Hepatocyte (in vitro differentiated cells): ENCODE results near the gene HYAL1.

ENCODE experiments used
- EZH2phosphoT487 ChIP-seq: fragments of 200-600 bp; sonication (generic); IDR thresholded peaks from one replicate; pipeline ENCODE4 v1.6.1; 2018; ENCODE audit warnings: antibody characterized with exemption, mild to moderate bottlenecking, low read depth, moderate library complexity; ENCODE audit not compliant: unreplicated experiment, severe bottlenecking
- TF ChIP-seq, protein P1 (sequence below): fragments of 200-600 bp; sonication (generic); IDR thresholded peaks from 2 replicates; pipeline ENCODE4 v1.5.1; 2016; ENCODE audit warnings: antibody characterized with exemption, mild to moderate bottlenecking; ENCODE audit not compliant: poor library complexity

DNA sequence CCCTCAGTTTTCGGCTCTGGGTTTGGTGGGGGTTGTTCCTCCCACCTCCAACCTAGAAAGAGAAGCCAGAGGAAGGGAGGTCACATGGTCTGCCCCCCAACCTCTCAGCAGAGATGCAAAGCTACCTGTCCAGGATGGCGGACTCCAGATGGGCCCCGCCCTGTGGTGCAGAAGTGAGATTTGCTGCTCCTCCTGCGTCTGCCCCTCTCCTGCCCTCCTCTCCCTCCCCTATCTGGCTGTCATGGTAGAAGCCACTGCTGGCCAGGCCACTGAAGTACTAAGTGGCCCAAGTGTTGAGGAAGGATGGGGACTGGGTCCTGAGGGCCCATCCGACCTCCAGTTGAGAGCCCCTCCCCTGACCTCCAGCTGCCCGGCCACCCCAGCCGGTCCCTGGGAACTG lies 36.5 kb downstream of the HYAL1 start:
- TF ChIP-seq, protein P1, sequence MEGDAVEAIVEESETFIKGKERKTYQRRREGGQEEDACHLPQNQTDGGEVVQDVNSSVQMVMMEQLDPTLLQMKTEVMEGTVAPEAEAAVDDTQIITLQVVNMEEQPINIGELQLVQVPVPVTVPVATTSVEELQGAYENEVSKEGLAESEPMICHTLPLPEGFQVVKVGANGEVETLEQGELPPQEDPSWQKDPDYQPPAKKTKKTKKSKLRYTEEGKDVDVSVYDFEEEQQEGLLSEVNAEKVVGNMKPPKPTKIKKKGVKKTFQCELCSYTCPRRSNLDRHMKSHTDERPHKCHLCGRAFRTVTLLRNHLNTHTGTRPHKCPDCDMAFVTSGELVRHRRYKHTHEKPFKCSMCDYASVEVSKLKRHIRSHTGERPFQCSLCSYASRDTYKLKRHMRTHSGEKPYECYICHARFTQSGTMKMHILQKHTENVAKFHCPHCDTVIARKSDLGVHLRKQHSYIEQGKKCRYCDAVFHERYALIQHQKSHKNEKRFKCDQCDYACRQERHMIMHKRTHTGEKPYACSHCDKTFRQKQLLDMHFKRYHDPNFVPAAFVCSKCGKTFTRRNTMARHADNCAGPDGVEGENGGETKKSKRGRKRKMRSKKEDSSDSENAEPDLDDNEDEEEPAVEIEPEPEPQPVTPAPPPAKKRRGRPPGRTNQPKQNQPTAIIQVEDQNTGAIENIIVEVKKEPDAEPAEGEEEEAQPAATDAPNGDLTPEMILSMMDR: no peak
- TF ChIP-seq EZH2phosphoT487: no peak
